ENCODE results near the gene ANKRD11. TPM values are rescaled to one million over a fixed set of nuclear protein-coding genes. Genes with fewer than 3 reads are reported as not detected.
A peak's percentile ranks its signal among the peaks of the same experiment; 100 is the strongest.

ANKRD11 gene
- total RNA-seq, 1 experiment from 2014 or later = 297 TPM

DNA sequence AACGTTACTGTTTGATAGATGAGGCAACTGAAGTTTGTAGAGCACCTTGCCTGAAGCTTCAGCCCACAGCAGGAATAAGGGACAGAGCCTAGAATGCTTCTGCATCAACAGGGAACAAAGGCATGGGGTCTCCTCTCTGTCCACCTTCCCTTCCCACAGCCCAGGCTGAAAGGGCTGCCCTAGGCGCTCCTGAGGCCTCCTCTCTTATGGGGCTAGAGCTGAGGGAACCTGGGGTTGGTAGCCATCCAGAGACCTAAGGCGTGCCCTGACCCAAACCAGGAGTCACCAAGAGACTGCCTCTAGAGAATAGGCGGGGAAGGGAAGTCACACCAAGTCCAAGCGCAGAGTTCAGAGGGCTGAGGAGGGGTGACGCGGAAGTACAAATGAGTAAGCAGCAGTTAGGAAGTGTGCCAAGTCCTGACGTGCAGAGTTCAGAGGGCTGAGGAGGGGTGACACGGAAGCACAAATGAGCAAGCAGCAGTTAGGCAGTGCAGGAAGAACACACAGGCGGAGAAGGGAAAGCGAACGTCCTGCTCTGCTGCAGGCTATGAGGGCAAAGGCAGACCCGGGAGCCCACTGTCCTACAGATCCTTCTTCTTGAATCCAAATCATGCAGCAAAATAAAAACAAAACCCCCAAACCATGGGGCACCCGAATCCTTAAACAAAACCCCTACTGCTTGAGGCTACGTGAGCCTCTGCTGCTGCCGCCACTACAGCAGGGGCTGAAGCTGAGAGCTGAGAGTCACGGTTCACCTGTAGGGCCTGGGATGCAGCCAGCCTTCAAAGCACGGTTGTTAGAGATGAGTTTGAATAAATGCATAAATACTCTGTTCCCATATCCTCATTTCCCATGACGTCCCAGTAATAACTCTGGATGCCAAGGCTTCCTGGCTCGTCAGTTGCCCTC, 15.1 kb upstream of the ANKRD11 start:
- no peaks in the 10 kb centered on the region for H3K9me3 Mint-ChIP-seq (ENCODE audit: unreplicated experiment)
- ChIA-PET POLR2A (interaction anchor here (1.2 kb wide), 1 partner anchor 134 kb away, joined by 3 read pairs; no protein-coding TSS in a partner anchor), CTCF (interaction anchor here (1.2 kb wide), 1 partner anchor 52 kb away, joined by 3 read pairs; no protein-coding TSS in a partner anchor)
- TF ChIP-seq, protein P1, sequence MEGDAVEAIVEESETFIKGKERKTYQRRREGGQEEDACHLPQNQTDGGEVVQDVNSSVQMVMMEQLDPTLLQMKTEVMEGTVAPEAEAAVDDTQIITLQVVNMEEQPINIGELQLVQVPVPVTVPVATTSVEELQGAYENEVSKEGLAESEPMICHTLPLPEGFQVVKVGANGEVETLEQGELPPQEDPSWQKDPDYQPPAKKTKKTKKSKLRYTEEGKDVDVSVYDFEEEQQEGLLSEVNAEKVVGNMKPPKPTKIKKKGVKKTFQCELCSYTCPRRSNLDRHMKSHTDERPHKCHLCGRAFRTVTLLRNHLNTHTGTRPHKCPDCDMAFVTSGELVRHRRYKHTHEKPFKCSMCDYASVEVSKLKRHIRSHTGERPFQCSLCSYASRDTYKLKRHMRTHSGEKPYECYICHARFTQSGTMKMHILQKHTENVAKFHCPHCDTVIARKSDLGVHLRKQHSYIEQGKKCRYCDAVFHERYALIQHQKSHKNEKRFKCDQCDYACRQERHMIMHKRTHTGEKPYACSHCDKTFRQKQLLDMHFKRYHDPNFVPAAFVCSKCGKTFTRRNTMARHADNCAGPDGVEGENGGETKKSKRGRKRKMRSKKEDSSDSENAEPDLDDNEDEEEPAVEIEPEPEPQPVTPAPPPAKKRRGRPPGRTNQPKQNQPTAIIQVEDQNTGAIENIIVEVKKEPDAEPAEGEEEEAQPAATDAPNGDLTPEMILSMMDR (IDR thresholded peaks at IDR 0.05; ENCODE audit: insufficient read depth in 1 of 2, low read depth in 1 of 2, low read length in 1 of 2, severe bottlenecking in 1 of 2, unreplicated experiment in 1 of 2) = no peak
- H3K4me3 Mint-ChIP-seq (ENCODE audit: unreplicated experiment) = peak overlapping the region; percentile 56
- intact Hi-C loops (cut with micrococcal nuclease; ENCODE audit: unreplicated experiment) = loop anchor here (5.0 to 10.0 kb wide), 3 partner anchors 101 to 258 kb away; no protein-coding TSS in a partner anchor
- Histone ChIP-seq H3K9me3 (no peaks in the 10 kb centered on the region), H3K4me3 (ENCODE audit: low read depth, low read length) (no peak overlapping the region), H3K27me3 (replicated peaks; ENCODE audit: control insufficient read depth, insufficient read depth, low read length) (no peaks in the 10 kb centered on the region), H3K36me3 (ENCODE audit: control insufficient read depth, insufficient read depth, low read length) (no peaks in the 10 kb centered on the region), H3K4me1 (peaks cover 47% of the 10 kb centered on the region)
- no TSS peak for BruUV-seq (replicated peaks)
- peaks cover 20% of the 10 kb centered on the region for H3K4me1 Mint-ChIP-seq (ENCODE audit: low read depth, unreplicated experiment)
- no peaks in the 10 kb centered on the region for H3K27me3 Mint-ChIP-seq (ENCODE audit: insufficient read depth, unreplicated experiment)
- peak in 1 of 2 experiments; percentile 80 for DNase-seq
- H3K36me3 Mint-ChIP-seq (ENCODE audit: insufficient read depth, unreplicated experiment) = peaks cover 39% of the 10 kb centered on the region
- peak overlapping the region; percentile 55 for H3K27ac Mint-ChIP-seq (ENCODE audit: unreplicated experiment)

DNA sequence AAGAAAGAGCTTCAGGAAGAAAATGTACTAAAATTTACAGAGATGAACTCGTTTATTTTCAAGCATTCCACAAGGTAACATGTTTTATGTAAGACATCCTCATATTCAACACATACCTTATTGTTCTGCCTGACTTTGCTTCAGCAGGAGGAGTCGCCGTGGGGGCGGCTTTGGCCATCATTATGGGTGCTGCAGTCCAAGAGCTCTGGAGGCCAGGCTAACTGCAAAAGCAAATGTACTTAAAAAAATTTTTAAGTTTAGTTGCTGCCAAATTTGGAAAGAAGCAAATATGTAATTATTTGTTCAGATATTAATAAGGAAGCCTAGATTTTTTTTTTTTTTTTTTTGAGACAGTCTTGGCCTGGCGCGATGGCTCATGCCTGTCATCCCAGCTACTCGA, 13.7 kb upstream of the ANKRD11 start:
- Mint-ChIP-seq H3K4me3 (ENCODE audit: unreplicated experiment) (no peak overlapping the region), H3K36me3 (ENCODE audit: insufficient read depth, unreplicated experiment) (peaks cover 31% of the 10 kb centered on the region), H3K4me1 (ENCODE audit: low read depth, unreplicated experiment) (peaks cover 20% of the 10 kb centered on the region), H3K27me3 (ENCODE audit: insufficient read depth, unreplicated experiment) (no peaks in the 10 kb centered on the region), H3K9me3 (ENCODE audit: unreplicated experiment) (no peaks in the 10 kb centered on the region), H3K27ac (ENCODE audit: unreplicated experiment) (peak overlapping the region; percentile 45)
- ChIA-PET POLR2A (interaction anchor here (1.2 kb wide), 1 partner anchor 133 kb away, joined by 3 read pairs; no protein-coding TSS in a partner anchor), CTCF (interaction anchor here (0.6 to 0.7 kb wide), 2 partner anchors 53 to 374 kb away, joined by 3 to 5 read pairs; no protein-coding TSS in a partner anchor)
- H3K4me3 ChIP-seq (ENCODE audit: low read depth, low read length) = no peak overlapping the region
- peaks cover 43% of the 10 kb centered on the region for H3K4me1 ChIP-seq
- intact Hi-C loops (cut with micrococcal nuclease; ENCODE audit: unreplicated experiment) = loop anchor here (10.0 kb wide), 1 partner anchor 99 kb away; no protein-coding TSS in a partner anchor
- no peaks in the 10 kb centered on the region for H3K27me3 ChIP-seq (replicated peaks; ENCODE audit: control insufficient read depth, insufficient read depth, low read length)
- no TSS peak for BruUV-seq (replicated peaks)
- DNase-seq = no peak
- no peaks in the 10 kb centered on the region for H3K36me3 ChIP-seq (ENCODE audit: control insufficient read depth, insufficient read depth, low read length)
- no peaks in the 10 kb centered on the region for H3K9me3 ChIP-seq
- TF ChIP-seq, protein P1 (IDR thresholded peaks at IDR 0.05; ENCODE audit: insufficient read depth in 1 of 2, low read depth in 1 of 2, low read length in 1 of 2, severe bottlenecking in 1 of 2, unreplicated experiment in 1 of 2) = no peak

DNA sequence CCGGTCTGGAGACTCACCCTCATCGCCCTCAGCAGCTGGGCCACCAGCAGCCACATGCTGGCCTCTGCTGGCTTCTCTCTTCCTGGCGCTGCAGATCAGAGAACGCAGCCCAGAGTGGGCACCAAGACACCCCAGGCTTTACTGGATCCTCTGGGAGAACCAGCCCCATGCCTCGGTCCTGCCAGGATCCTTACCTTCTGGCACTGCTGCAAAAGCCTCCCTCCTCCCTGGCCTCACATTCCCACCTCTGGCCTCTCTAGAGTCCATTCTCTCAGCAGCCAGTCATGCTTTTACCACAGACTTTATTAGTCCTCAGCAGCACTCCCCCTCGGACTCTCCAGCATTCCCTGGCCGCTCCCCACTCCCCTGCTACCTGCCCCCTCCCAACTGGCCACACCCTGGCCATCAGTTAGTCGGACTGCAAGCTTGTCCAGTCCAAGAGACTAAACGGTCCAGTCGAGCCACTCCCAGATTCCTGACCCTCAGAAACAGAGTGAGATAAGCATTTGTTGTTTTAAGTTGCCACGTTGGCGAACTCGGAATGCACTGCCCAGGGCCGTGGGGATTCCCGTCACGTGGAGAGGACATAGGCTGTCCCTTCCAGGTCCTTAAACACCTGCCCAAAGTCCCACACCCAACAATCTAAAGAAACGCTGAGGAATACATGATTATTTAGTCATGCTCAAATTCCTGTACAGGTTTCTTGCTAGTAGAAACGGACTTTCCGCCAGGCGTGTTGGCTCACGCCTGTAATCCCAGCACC, 11.9 kb upstream of the ANKRD11 start:
- ChIA-PET CTCF (interaction anchor here (1.0 kb wide), 1 partner anchor 13 kb away, joined by 3 read pairs; no protein-coding TSS in a partner anchor), POLR2A (interaction anchor here (0.6 to 1.0 kb wide), 4 partner anchors 9 to 255 kb away, joined by 3 to 5 read pairs (median 4); partner anchors contain the start of gene ANKRD11)
- peaks cover 20% of the 10 kb centered on the region for H3K4me1 Mint-ChIP-seq (ENCODE audit: low read depth, unreplicated experiment)
- H3K27me3 Mint-ChIP-seq (ENCODE audit: insufficient read depth, unreplicated experiment) = no peaks in the 10 kb centered on the region
- no peaks in the 10 kb centered on the region for H3K27me3 ChIP-seq (replicated peaks; ENCODE audit: control insufficient read depth, insufficient read depth, low read length)
- H3K4me1 ChIP-seq = peaks cover 42% of the 10 kb centered on the region
- no TSS peak for BruUV-seq (replicated peaks)
- H3K36me3 ChIP-seq (ENCODE audit: control insufficient read depth, insufficient read depth, low read length) = no peaks in the 10 kb centered on the region
- peaks cover 25% of the 10 kb centered on the region for H3K36me3 Mint-ChIP-seq (ENCODE audit: insufficient read depth, unreplicated experiment)
- H3K9me3 ChIP-seq = no peaks in the 10 kb centered on the region
- H3K9me3 Mint-ChIP-seq (ENCODE audit: unreplicated experiment) = no peaks in the 10 kb centered on the region
- H3K27ac Mint-ChIP-seq (ENCODE audit: unreplicated experiment) = peak overlapping the region; percentile 91
- H3K4me3 Mint-ChIP-seq (ENCODE audit: unreplicated experiment) = peak overlapping the region; percentile 54
- H3K4me3 ChIP-seq (ENCODE audit: low read depth, low read length) = no peak overlapping the region
- peak; percentile 92 to 98 for DNase-seq
- intact Hi-C loops (cut with micrococcal nuclease; ENCODE audit: unreplicated experiment) = loop anchor here (1.0 to 10.0 kb wide), 2 partner anchors 13 to 97 kb away; no protein-coding TSS in a partner anchor
- TF ChIP-seq, protein P1 (IDR thresholded peaks at IDR 0.05; ENCODE audit: insufficient read depth in 1 of 2, low read depth in 1 of 2, low read length in 1 of 2, severe bottlenecking in 1 of 2, unreplicated experiment in 1 of 2) = no peak

Data from Caco-2 (cell line).